ENCODE results near the gene PIP5K1B.

- TF ChIP-seq PKNOX1 (IDR thresholded peaks at IDR 0.05) (no peak), RBBP5 (conservative IDR thresholded peaks at IDR 0.05) (no peak), POLR2AphosphoS5 (IDR thresholded peaks at IDR 0.05; ENCODE audit: low read length) (no peak), JUND (IDR thresholded peaks at IDR 0.05; ENCODE audit: low read depth, low read length) (no peak), BCL11A (IDR thresholded peaks at IDR 0.05; ENCODE audit: low read depth, low read length) (no peak), CTCF (IDR thresholded peaks at IDR 0.05 in 2 of 3, conservative IDR thresholded peaks at IDR 0.05 in 1 of 3; ENCODE audit: control insufficient read depth in 2 of 3, extremely low read depth in 1 of 3, insufficient read depth in 1 of 3, low read depth in 3 of 3, low read length in 3 of 3) (no peak), CHD2 (IDR thresholded peaks at IDR 0.05; ENCODE audit: borderline replicate concordance, low read depth, low read length) (no peak), USF1 (IDR thresholded peaks at IDR 0.05; ENCODE audit: borderline replicate concordance, extremely low read length, insufficient read depth, low read depth, low read length) (no peak), HDAC6 (IDR thresholded peaks at IDR 0.05; ENCODE audit: unreplicated experiment) (no peak), YBX1 (IDR thresholded peaks at IDR 0.05) (no peak), NBN (IDR thresholded peaks at IDR 0.05) (no peak)
Measured at GRCh38 chr9:68841276-68842052, 136.4 kb downstream of the PIP5K1B start.
